Measurements from ENCODE around the gene CNTROB. TPM values are rescaled to one million over a fixed set of nuclear protein-coding genes. Genes with fewer than 3 reads are reported as not detected.

Gene CNTROB
- total and polyA plus RNA-seq, 2 of the 4 experiments (the other 2 are of a cell fraction): 12.7 to 26.4 TPM

GRCh38 chr17:7961421-7961820 lies 29.4 kb downstream of the CNTROB start:
- in situ Hi-C loops (cut with MboI; ENCODE audit: low sequenced_read_pairs): no loop called here
- DNase-seq (no peak), ATAC-seq (ENCODE audit: low read depth) (no peak)
- Histone ChIP-seq H3K14ac (replicated peaks; ENCODE audit: low read depth, low read length) (no peak overlapping the region), H2BK20ac (ENCODE audit: low read depth, low read length) (no peak overlapping the region), H4K5ac (ENCODE audit: low read depth, low read length) (no peak overlapping the region), H3K23ac (ENCODE audit: low read depth, low read length) (no peak overlapping the region), H3K9me3 (ENCODE audit: control insufficient read depth, insufficient read depth, low read length) (no peaks in the 10 kb centered on the region), H3K27ac (ENCODE audit: insufficient read depth, low read length) (no peak overlapping the region), H2AK9ac (replicated peaks; ENCODE audit: low read depth, low read length, poor library complexity) (no peak overlapping the region), H3K4me1 (ENCODE audit: control insufficient read depth, insufficient read depth, low read length) (no peaks in the 10 kb centered on the region), H3K18ac (ENCODE audit: low read depth, low read length) (no peak overlapping the region), H3K27me3 (ENCODE audit: control insufficient read depth, insufficient read depth, low read length) (peaks cover 10% of the 10 kb centered on the region), H3K9ac (ENCODE audit: low read depth, low read length) (no peak overlapping the region), H2AFZ (replicated peaks; ENCODE audit: low read length, poor library complexity) (no peak overlapping the region), H2AK5ac (ENCODE audit: low read depth, low read length) (no peak overlapping the region), H3K9me1 (ENCODE audit: insufficient read depth, low read length) (no peaks in the 10 kb centered on the region), H3K4me3 (ENCODE audit: insufficient read depth, low read depth, low read length) (no peak overlapping the region), H4K91ac (ENCODE audit: insufficient read depth, low read depth, low read length) (no peak overlapping the region), H3K4me2 (ENCODE audit: low read depth, low read length) (no peak overlapping the region), H4K20me1 (ENCODE audit: insufficient read depth, low read length) (no peaks in the 10 kb centered on the region), H2BK120ac (ENCODE audit: low read depth, low read length) (no peak overlapping the region), H4K8ac (ENCODE audit: low read depth in 2 of 2, low read length in 2 of 2) (no peak overlapping the region), H2BK5ac (ENCODE audit: low read depth, low read length, poor library complexity, severe bottlenecking) (no peak overlapping the region), H3K79me1 (ENCODE audit: low read depth in 1 of 2, low read length in 2 of 2) (no peaks in the 10 kb centered on the region), H3K4ac (ENCODE audit: low read depth, low read length) (no peak overlapping the region), H2BK15ac (ENCODE audit: low read depth, low read length) (no peak overlapping the region), H3K56ac (ENCODE audit: extremely low read depth, insufficient read depth, low read length) (no peak overlapping the region), H3K36me3 (ENCODE audit: control insufficient read depth, insufficient read depth, low read length) (no peaks in the 10 kb centered on the region)
- intact Hi-C loops (cut with micrococcal nuclease): no loop called here
- dilution Hi-C loops (cut with HindIII; ENCODE audit: low sequenced_read_pairs, unreplicated experiment): no loop called here
- no CpG with 5 or more reads among the region's 2 CpGs for WGBS, 2 experiments (ENCODE audit: extremely low coverage in 2 of 2, insufficient read length in 1 of 2)
- no TSS peak for BruUV-seq (replicated peaks)
- TF ChIP-seq FOS (IDR thresholded peaks at IDR 0.05; ENCODE audit: low read depth, low read length) (no peak), RFX5 (IDR thresholded peaks at IDR 0.05; ENCODE audit: low read depth, low read length) (no peak), CHD1 (IDR thresholded peaks at IDR 0.05; ENCODE audit: low read depth, low read length) (no peak), POLR2A (IDR thresholded peaks at IDR 0.05; ENCODE audit: low read depth, low read length) (no peak), CTCF (conservative IDR thresholded peaks at IDR 0.05; ENCODE audit: low read depth, low read length) (no peak), RAD21 (IDR thresholded peaks at IDR 0.05; ENCODE audit: low read length) (no peak), MAZ (IDR thresholded peaks at IDR 0.05; ENCODE audit: borderline replicate concordance, low read depth, low read length) (no peak), CEBPB (IDR thresholded peaks at IDR 0.05; ENCODE audit: low read depth, low read length) (no peak), ELK1 (IDR thresholded peaks at IDR 0.05; ENCODE audit: borderline replicate concordance, low read depth, low read length) (no peak), MXI1 (IDR thresholded peaks at IDR 0.05; ENCODE audit: borderline replicate concordance, low read depth, low read length) (no peak), NFE2L2 (IDR thresholded peaks at IDR 0.05; ENCODE audit: low read depth, low read length) (no peak), SMC3 (IDR thresholded peaks at IDR 0.05; ENCODE audit: low read depth, low read length) (no peak)
- CTCF ChIA-PET: no interaction called here
- POLR2A ChIA-PET (ENCODE audit: unreplicated experiment): no interaction called here
